Suprapubic skin (tissue), 4 donors: ENCODE data around the gene ANKRD31. TPM values are rescaled to one million over a fixed set of nuclear protein-coding genes. Genes with fewer than 3 reads are reported as not detected.
"Not testable (repeated sequence)": the region's sequence is repeated elsewhere in the genome, so short reads cannot be mapped to it uniquely, and the experiment has no call there.

Source experiments
- DNase-seq, 2 donors: peaks; one replicate each; pipeline ENCODE4 v3.0.0-alpha.2; 2019; ENCODE audit warnings: low spot score in 2 of 2
- H3K27ac ChIP-seq: fragments of 200-600 bp; sonication (generic); one replicate; pipeline ENCODE4 v1.5.1; 2019
- H3K27me3 ChIP-seq: fragments of 200-600 bp; sonication (generic); one replicate; pipeline ENCODE4 v1.5.1; 2019
- H3K36me3 ChIP-seq: fragments of 200-600 bp; sonication (generic); one replicate; pipeline ENCODE4 v1.5.1; 2019
- H3K4me1 ChIP-seq: fragments of 200-600 bp; sonication (generic); one replicate; pipeline ENCODE4 v1.5.1; 2019
- H3K4me3 ChIP-seq: fragments of 200-600 bp; sonication (generic); one replicate; pipeline ENCODE4 v1.5.1; 2019; ENCODE audit warnings: mild to moderate bottlenecking
- H3K9me3 ChIP-seq: fragments of 200-600 bp; sonication (generic); one replicate; pipeline ENCODE4 v1.5.1; 2019
- EP300 ChIP-seq: sonication (generic); formaldehyde crosslinking; IDR thresholded peaks from one replicate; pipeline ENCODE4 v1.6.1; 2017; ENCODE audit warnings: antibody characterized with exemption
- POLR2A ChIP-seq, 2 donors: fragments of 450-650 bp; IDR thresholded peaks; one replicate each; pipeline ENCODE4 v1.6.1; 2017; ENCODE audit warnings: antibody characterized with exemption in 2 of 2, mild to moderate bottlenecking in 2 of 2, moderate library complexity in 2 of 2
- POLR2AphosphoS5 ChIP-seq, 3 donors: sonication (generic); formaldehyde crosslinking; IDR thresholded peaks; one replicate each; pipeline ENCODE4 v1.6.1; 2017; ENCODE audit warnings: antibody characterized with exemption in 3 of 3
- WGBS: methylation state at CpG from one replicate; pipeline ENCODE4 v1.1.5; 2018; 5-methylcytosine and 5-hydroxymethylcytosine counted together
- total RNA-seq, 4 donors: library from RNA; depleted of rRNA; stranded (reverse); fragments of >200 nt; gene quantifications; one replicate each; pipeline ENCODE4 v1.1.0, GENCODE V29; 2016
- TF ChIP-seq, protein P1 (sequence below), 2 donors: fragments of 200-600 bp in 1 of 2; fragments of 450-650 bp in 1 of 2; sonication (generic) in 1 of 2; IDR thresholded peaks; one replicate each; pipeline ENCODE4 v1.5.1; 2016 to 2019; ENCODE audit warnings: antibody characterized with exemption in 2 of 2, mild to moderate bottlenecking in 1 of 2, moderate library complexity in 1 of 2

Gene ANKRD31
- total RNA-seq, 4 donors from 2014 or later: 0.19 to 0.26 (median 0.21) TPM; not detected in 1

GRCh38 chr5:75168026-75168735 lies 68.5 kb downstream of the ANKRD31 start:
- no peaks in the 10 kb centered on the region for H3K27me3 ChIP-seq
- H3K36me3 ChIP-seq: no peaks in the 10 kb centered on the region
- TF ChIP-seq POLR2A (IDR thresholded peaks at IDR 0.05): no peak
- no peak for TF ChIP-seq EP300
- no peak for TF ChIP-seq POLR2AphosphoS5 (IDR thresholded peaks at IDR 0.05)
- TF ChIP-seq, protein P1, sequence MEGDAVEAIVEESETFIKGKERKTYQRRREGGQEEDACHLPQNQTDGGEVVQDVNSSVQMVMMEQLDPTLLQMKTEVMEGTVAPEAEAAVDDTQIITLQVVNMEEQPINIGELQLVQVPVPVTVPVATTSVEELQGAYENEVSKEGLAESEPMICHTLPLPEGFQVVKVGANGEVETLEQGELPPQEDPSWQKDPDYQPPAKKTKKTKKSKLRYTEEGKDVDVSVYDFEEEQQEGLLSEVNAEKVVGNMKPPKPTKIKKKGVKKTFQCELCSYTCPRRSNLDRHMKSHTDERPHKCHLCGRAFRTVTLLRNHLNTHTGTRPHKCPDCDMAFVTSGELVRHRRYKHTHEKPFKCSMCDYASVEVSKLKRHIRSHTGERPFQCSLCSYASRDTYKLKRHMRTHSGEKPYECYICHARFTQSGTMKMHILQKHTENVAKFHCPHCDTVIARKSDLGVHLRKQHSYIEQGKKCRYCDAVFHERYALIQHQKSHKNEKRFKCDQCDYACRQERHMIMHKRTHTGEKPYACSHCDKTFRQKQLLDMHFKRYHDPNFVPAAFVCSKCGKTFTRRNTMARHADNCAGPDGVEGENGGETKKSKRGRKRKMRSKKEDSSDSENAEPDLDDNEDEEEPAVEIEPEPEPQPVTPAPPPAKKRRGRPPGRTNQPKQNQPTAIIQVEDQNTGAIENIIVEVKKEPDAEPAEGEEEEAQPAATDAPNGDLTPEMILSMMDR (IDR thresholded peaks at IDR 0.05): no peak
- WGBS: 87% methylated on average over 2 of the region's 2 CpGs
- no peak overlapping the region for H3K27ac ChIP-seq
- DNase-seq: no peak
- H3K4me3 ChIP-seq: no peak overlapping the region
- no peaks in the 10 kb centered on the region for H3K9me3 ChIP-seq
- H3K4me1 ChIP-seq: no peaks in the 10 kb centered on the region

GRCh38 chr5:75167345-75167744 lies 69.3 kb downstream of the ANKRD31 start:
- TF ChIP-seq, protein P1 (IDR thresholded peaks at IDR 0.05): no peak
- no peak for TF ChIP-seq POLR2A (IDR thresholded peaks at IDR 0.05)
- DNase-seq: no peak
- no peaks in the 10 kb centered on the region for H3K36me3 ChIP-seq
- no peak overlapping the region for H3K4me3 ChIP-seq
- no peaks in the 10 kb centered on the region for H3K9me3 ChIP-seq
- H3K27me3 ChIP-seq: no peaks in the 10 kb centered on the region
- no peak overlapping the region for H3K27ac ChIP-seq
- H3K4me1 ChIP-seq: no peaks in the 10 kb centered on the region

GRCh38 chr5:75161508-75161907 lies 75.2 kb downstream of the ANKRD31 start:
- not testable (repeated sequence) for H3K4me3 ChIP-seq, DNase-seq, H3K27me3 ChIP-seq, H3K36me3 ChIP-seq, H3K9me3 ChIP-seq, H3K27ac ChIP-seq, H3K4me1 ChIP-seq
- 95% methylated on average over 2 of the region's 3 CpGs for WGBS

GRCh38 chr5:75156585-75156984 lies 80.1 kb downstream of the ANKRD31 start:
- H3K36me3 ChIP-seq: no peaks in the 10 kb centered on the region
- no peak overlapping the region for H3K27ac ChIP-seq
- peaks cover 4% of the 10 kb centered on the region for H3K9me3 ChIP-seq
- no peaks in the 10 kb centered on the region for H3K4me1 ChIP-seq
- no peak for TF ChIP-seq POLR2AphosphoS5 (IDR thresholded peaks at IDR 0.05)
- TF ChIP-seq, protein P1 (IDR thresholded peaks at IDR 0.05): no peak
- TF ChIP-seq POLR2A (IDR thresholded peaks at IDR 0.05): no peak
- TF ChIP-seq EP300: no peak
- H3K27me3 ChIP-seq: no peaks in the 10 kb centered on the region
- H3K4me3 ChIP-seq: no peak overlapping the region
- no peak for DNase-seq

DNA sequence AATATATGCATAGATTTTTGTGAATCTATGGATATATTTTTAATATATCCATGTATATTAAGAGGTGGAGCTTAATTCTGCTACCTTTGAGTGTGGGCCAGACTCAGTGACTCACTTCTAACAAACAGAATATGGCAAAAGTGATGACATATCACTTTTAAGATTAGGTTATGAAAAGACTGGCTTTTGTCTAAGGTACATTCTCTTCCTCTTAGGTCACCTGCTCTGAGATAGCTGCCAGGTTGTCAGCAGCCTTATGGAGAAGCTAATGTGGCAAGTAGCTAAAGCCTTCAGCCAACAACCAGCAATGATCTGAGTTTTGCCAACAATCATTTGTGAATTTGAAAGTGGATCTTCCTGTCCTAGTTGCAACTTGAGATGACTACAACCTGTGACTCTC lies 83.8 kb downstream of the ANKRD31 start:
- no peak for DNase-seq
- no peak for TF ChIP-seq POLR2AphosphoS5 (IDR thresholded peaks at IDR 0.05)
- TF ChIP-seq POLR2A (IDR thresholded peaks at IDR 0.05): no peak
- TF ChIP-seq, protein P1 (IDR thresholded peaks at IDR 0.05): no peak
- no peak for TF ChIP-seq EP300
- no peaks in the 10 kb centered on the region for H3K27me3 ChIP-seq

GRCh38 chr5:75148051-75148450 lies 88.6 kb downstream of the ANKRD31 start:
- WGBS: 64% methylated on average over 2 of the region's 2 CpGs
- H3K4me1 ChIP-seq: no peaks in the 10 kb centered on the region
- TF ChIP-seq POLR2AphosphoS5 (IDR thresholded peaks at IDR 0.05) (no peak), POLR2A (IDR thresholded peaks at IDR 0.05) (no peak), EP300 (no peak)
- TF ChIP-seq, protein P1 (IDR thresholded peaks at IDR 0.05): no peak

More for the DNA sequence above, 83.8 kb downstream of the ANKRD31 start:
- no peaks in the 10 kb centered on the region for H3K36me3 ChIP-seq
- H3K27ac ChIP-seq: no peak overlapping the region
- H3K9me3 ChIP-seq: no peaks in the 10 kb centered on the region
- no peaks in the 10 kb centered on the region for H3K4me1 ChIP-seq
- H3K4me3 ChIP-seq: no peak overlapping the region

More at GRCh38 chr5:75148051-75148450, 88.6 kb downstream of the ANKRD31 start:
- H3K9me3 ChIP-seq: no peaks in the 10 kb centered on the region
- no peaks in the 10 kb centered on the region for H3K27me3 ChIP-seq
- no peak overlapping the region for H3K27ac ChIP-seq
- no peak overlapping the region for H3K4me3 ChIP-seq
- DNase-seq: no peak
- H3K36me3 ChIP-seq: no peaks in the 10 kb centered on the region
